Ovary (tissue), 9 donors: ENCODE data around the gene RAB17. TPM values are rescaled to one million over a fixed set of nuclear protein-coding genes. Genes with fewer than 3 reads are reported as not detected.

Experiments used
- DNase-seq, 5 donors: peaks; one replicate each; pipeline ENCODE4 v3.0.0-alpha.2; 2019 to 2020
- H3K27ac ChIP-seq, 2 donors: fragments of 200-600 bp; one replicate each; pipeline versions ENCODE4 v1.5.1 to v1.8.0; 2019 to 2022
- H3K27me3 ChIP-seq: fragments of 200-600 bp; one replicate; pipeline ENCODE4 v1.8.0; 2022
- H3K36me3 ChIP-seq: fragments of 200-600 bp; sonication (generic); one replicate; pipeline ENCODE4 v1.5.1; 2019
- H3K4me1 ChIP-seq: one replicate; pipeline ENCODE4 v1.8.1; 2013; ENCODE audit warnings: mild to moderate bottlenecking, moderate library complexity; ENCODE audit not compliant: insufficient read depth
- H3K4me3 ChIP-seq: fragments of 200-600 bp; sonication (generic); one replicate; pipeline ENCODE4 v1.5.1; 2017
- H3K9me3 ChIP-seq, 2 donors: fragments of 200-600 bp in 1 of 2; sonication (generic) in 1 of 2; one replicate each; pipeline versions ENCODE4 v1.5.1 to v1.8.1; 2013 to 2019; ENCODE audit warnings: mild to moderate bottlenecking in 1 of 2, moderate library complexity in 1 of 2
- CTCF ChIP-seq, 3 donors: fragments of 450-650 bp in 2 of 3; fragments of 200-600 bp in 1 of 3; IDR thresholded peaks; one replicate each; pipeline versions ENCODE4 v1.5.1 to v1.8.0; 2016 to 2022; ENCODE audit warnings: antibody characterized with exemption in 3 of 3, mild to moderate bottlenecking in 1 of 3
- EP300 ChIP-seq: sonication (generic); formaldehyde crosslinking; IDR thresholded peaks from one replicate; pipeline ENCODE4 v1.6.1; 2017; ENCODE audit warnings: antibody characterized with exemption
- POLR2A ChIP-seq: fragments of 450-650 bp; IDR thresholded peaks from one replicate; pipeline ENCODE4 v1.6.1; 2017; ENCODE audit warnings: antibody characterized with exemption, mild to moderate bottlenecking, moderate library complexity
- WGBS, 3 donors: extraction: QIAGEN DNeasy Blood & Tissue Kit in 1 of 3; methylation state at CpG; one replicate each; pipeline versions ENCODE4 v1.1.5 to v1.1.7; 2013 to 2017; 5-methylcytosine and 5-hydroxymethylcytosine counted together
- intact Hi-C, 4 donors: fragments of 100-400 bp; cut with DNase I; formaldehyde crosslinking; loops; one replicate each; pipeline versions ENCODE4 v1.11.0 to v1.15.1; 2022 to 2023
- polyA plus RNA-seq, 2 donors: library from polyadenylated mRNA; stranded (reverse); fragments of 200-250 nt in 1 of 2; fragments of 350-450 nt in 1 of 2; fragmentation: Illumina TruSeq in 1 of 2; extraction: RNeasy Lipid Tissue Mini Kit (QIAGEN cat#74804) in 1 of 2; gene quantifications; one replicate each; pipeline ENCODE4 v1.2.3, GENCODE V29; 2013 to 2014
- total RNA-seq, 7 donors: library from RNA; depleted of rRNA in 2 of 7; stranded (reverse); fragments of >200 nt in 2 of 7; fragmentation: NEBNext Ultra II Directional in 3 of 7; extraction: Animal tissue kit (Norgen Biotek cat#: 25700) in 3 of 7; gene quantifications; one replicate each; pipeline versions ENCODE4 v1.1.0 to v1.2.4, GENCODE V29; 2016 to 2023
- donor health status: DM: no; HTN: no; CAD: no; lungs with moderate emphysema.
- donor health status: DM: no; HTN: no; CAD: no.
- donor health status: Bipolar disorder and iron deficiency.
- donor health status: DM: yes; HTN: yes; CAD: no.
- donor health status: DM: no; HTN: no; CAD: no.
- donor health status: DM: yes; HTN: yes; CAD: no.

The RAB17 gene
- total and polyA plus RNA-seq, 9 donors, result 0.38 to 19.3 (median 4.3) TPM

GRCh38 chr2:237533668-237534161 is 56.8 kb downstream of the RAB17 start:
- intact Hi-C loops, result no loop called here
- DNase-seq, result no peak
- H3K36me3 ChIP-seq, result no peaks in the 10 kb centered on the region
- no peak overlapping the region for H3K27ac ChIP-seq
- 90 to 96% (median 90%) methylated on average over 7 of the region's 7 CpGs for WGBS, 3 donors
- no peak for TF ChIP-seq CTCF (IDR thresholded peaks at IDR 0.05)
- no peak for TF ChIP-seq EP300
- no peak for TF ChIP-seq POLR2A
- H3K27me3 ChIP-seq, result no peaks in the 10 kb centered on the region
- H3K9me3 ChIP-seq, result no peaks in the 10 kb centered on the region
- no peaks in the 10 kb centered on the region for H3K4me1 ChIP-seq
- no peak overlapping the region for H3K4me3 ChIP-seq

- no peak overlapping the region for H3K27ac ChIP-seq
- H3K4me3 ChIP-seq, result no peak overlapping the region
- no peaks in the 10 kb centered on the region for H3K27me3 ChIP-seq
- no peaks in the 10 kb centered on the region for H3K4me1 ChIP-seq
- intact Hi-C loops, result no loop called here
- DNase-seq, result no peak
- H3K36me3 ChIP-seq, result no peaks in the 10 kb centered on the region
- WGBS, 3 donors, result 63 to 80% (median 69%) methylated on average over 11 of the region's 11 CpGs
- H3K9me3 ChIP-seq, result no peaks in the 10 kb centered on the region
- TF ChIP-seq CTCF (IDR thresholded peaks at IDR 0.05) (no peak), EP300 (no peak), POLR2A (no peak)
Observed at GRCh38 chr2:237532160-237532559, 58.4 kb downstream of the RAB17 start.

- DNase-seq, result no peak
- intact Hi-C loops, result no loop called here
Observed at GRCh38 chr2:237530472-237531433, 59.8 kb downstream of the RAB17 start.

More at GRCh38 chr2:237530472-237531433, 59.8 kb downstream of the RAB17 start:
- Histone ChIP-seq H3K27me3 (no peaks in the 10 kb centered on the region), H3K9me3 (no peaks in the 10 kb centered on the region), H3K4me1 (no peaks in the 10 kb centered on the region), H3K4me3 (no peak overlapping the region), H3K36me3 (no peaks in the 10 kb centered on the region), H3K27ac (no peak overlapping the region)
- TF ChIP-seq CTCF (IDR thresholded peaks at IDR 0.05), result no peak
- TF ChIP-seq POLR2A, result no peak
- TF ChIP-seq EP300, result no peak
- 91 to 96% (median 94%) methylated on average over 12 of the region's 12 CpGs for WGBS, 3 donors
